HG03460 (cell line): ENCODE measurements around the gene STK32B.

ENCODE experiments used
- ATAC-seq: cut with Tn5 transposase; IDR thresholded peaks from one replicate; pipeline ENCODE4 v1.9.1; 2021; ENCODE audit not compliant: unreplicated experiment

The STK32B gene

GRCh38 chr4:5030221-5030620 is 21.1 kb upstream of the STK32B start:
- no peak for ATAC-seq

- no peak for ATAC-seq
Measured at GRCh38 chr4:5030927-5031326, 20.4 kb upstream of the STK32B start.

GRCh38 chr4:5032813-5033212 is 18.5 kb upstream of the STK32B start:
- no peak for ATAC-seq

DNA sequence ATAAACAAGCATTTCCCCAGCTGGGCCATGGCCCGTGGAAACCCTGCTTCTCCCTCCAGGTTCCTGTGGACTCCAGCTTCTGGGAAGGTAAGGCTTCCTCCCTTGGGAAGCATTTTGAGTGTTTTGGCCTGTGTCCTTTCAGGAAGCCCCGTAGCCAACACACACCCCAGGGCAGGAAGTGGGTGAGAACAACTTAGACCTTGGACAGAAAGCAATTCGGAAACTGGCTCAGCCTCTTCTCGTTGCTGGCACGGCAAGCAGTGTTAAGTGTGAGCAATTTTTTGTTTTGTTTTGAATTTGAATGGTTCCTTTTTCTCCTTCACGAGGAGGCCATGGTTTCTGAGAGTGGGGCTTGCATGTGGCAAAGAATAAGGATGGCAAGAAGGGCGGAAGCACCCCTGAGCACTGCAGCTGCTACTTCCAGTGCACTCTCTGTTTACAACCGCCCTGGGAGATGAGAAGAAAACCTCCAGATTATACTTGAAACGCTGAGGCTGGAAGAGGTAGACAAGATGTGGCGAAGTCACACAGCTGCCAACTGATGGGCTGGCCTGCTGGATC is 17.9 kb upstream of the STK32B start:
- no peak for ATAC-seq

DNA sequence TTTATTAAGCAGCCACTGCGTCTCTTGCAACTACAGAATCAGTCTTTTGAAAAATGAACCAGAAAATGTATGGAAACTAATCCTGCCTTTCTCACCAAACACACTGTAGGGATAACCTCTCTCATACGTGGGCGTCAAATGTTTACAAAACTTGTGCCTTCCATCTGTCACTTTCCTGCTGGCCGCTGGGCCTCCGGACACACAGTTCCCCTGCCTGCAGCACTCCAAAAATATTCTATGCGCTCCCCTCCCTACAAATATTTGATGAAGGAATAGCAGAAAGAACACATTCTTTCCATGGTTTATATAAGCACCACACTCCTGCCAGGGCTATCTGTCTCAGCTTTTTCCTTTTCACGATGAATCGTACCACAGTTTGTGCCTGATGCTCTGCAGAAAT is 17.1 kb upstream of the STK32B start:
- no peak for ATAC-seq

GRCh38 chr4:5036239-5036638 is 15.0 kb upstream of the STK32B start:
- ATAC-seq = no peak

DNA sequence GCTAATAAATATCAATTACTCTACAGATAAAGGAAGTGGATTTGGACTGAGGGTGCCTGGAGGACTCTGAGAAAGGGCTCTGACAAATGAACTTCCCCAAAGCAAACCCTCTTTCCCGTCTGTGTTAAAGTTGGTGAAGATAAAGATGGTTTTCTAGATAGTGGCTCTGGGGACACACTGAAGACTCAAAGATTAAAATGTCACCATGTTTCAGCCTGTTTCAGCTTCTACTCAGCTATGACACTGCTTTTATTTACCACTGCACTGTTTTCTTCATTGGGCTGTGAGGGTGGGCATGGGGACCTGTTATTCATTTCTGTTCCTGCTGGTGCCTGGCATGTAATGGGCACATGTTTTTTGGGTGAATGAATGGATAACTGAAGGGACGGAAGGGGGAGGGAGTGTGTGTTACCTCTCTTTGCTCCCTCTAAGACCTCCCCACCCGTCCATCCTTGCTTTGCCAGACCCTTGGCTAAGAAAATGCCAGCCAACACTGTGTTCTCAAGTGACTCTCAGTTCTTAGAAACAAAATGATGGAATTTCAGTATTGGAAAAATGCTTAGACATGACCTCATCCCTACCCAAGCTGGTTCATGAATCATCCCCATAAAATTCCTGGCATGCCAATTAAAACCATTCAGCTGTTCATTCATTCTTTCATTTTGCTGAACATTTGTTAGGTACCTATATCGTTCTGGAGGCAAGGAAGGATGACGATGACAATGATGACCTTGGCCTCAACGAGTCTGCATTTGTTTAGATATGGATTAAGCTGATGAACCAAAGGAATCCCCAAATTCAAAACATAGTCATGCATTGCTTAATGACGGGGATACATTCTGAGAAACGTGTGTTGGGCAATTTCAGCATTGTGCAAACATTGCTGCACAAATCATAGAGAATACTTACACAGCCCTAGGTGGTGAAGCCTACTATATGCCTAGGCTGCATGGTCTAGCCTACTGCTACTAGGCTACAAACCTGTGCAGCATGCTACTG is 13.4 kb upstream of the STK32B start:
- ATAC-seq = no peak

GRCh38 chr4:5039800-5040199 is 11.5 kb upstream of the STK32B start:
- ATAC-seq = no peak

- ATAC-seq = no peak
Measured at GRCh38 chr4:5040856-5041620, 10.2 kb upstream of the STK32B start.

GRCh38 chr4:5041699-5042098 is 9.6 kb upstream of the STK32B start:
- ATAC-seq = no peak

DNA sequence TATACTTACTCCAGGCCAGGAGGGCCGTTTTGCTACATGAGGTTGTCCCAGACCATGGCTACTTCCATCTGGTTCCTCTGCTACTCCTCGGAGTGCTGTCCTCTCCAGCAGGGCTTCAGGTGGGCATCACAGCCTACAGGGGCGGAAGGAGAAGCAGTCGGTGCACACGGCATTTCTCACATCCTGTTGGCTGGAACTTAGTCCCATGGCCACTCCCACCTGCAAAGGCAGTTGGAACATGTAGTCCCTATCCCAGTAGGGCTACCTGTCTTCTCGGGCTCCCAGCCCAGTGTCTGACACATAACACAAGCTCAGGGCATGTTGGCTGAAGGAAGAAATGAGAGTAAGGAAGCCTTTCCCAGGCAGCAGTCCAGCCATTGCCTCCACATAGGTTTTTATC is 7.7 kb upstream of the STK32B start:
- ATAC-seq = no peak

- no peak for ATAC-seq
Measured at GRCh38 chr4:5044341-5044740, 6.9 kb upstream of the STK32B start.

DNA sequence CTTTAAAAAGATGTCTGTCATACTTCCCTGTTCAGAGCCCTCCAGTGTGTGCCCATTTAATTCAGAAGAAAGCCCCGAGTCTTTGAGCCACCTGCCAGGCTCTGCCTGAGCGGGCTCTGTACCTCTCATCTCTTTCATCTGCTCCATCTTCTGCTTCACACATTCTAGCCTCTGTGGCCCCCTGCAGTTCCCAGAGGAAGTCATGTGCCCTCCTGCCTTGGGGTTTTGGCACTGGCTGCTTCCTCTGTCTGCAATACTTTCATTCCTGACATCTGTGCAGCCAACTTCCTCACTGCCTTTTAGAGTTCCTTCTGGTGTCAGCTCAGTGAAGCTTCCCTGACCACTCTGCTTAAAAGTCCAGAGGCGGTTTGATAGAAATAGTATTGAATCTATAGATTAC is 6.2 kb upstream of the STK32B start:
- ATAC-seq = no peak

DNA sequence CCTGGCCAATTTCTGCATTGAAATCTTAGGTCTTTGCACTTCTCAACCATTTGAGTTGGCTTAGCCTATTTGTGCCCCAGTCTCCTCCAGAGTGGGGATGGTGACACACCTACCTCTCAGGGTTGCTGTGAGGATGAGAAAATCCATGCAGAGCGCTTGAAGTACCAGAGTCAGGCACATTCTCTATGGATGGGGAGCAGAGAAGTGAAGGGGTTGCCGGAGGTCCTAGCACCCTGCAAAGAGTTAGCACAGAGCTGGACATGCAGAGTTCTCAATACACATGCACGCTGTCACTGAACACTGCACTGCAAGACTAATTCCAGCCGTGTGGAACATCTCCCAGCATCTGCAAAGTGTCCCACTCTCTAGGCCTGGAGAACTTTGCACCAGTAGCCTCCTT is 2.6 kb upstream of the STK32B start:
- ATAC-seq = no peak

- no peak for ATAC-seq
Measured at GRCh38 chr4:5050520-5051277, 581 bp upstream of the STK32B start.

- ATAC-seq = no peak
Measured at GRCh38 chr4:5052204-5052702, 973 bp downstream of the STK32B start.

DNA sequence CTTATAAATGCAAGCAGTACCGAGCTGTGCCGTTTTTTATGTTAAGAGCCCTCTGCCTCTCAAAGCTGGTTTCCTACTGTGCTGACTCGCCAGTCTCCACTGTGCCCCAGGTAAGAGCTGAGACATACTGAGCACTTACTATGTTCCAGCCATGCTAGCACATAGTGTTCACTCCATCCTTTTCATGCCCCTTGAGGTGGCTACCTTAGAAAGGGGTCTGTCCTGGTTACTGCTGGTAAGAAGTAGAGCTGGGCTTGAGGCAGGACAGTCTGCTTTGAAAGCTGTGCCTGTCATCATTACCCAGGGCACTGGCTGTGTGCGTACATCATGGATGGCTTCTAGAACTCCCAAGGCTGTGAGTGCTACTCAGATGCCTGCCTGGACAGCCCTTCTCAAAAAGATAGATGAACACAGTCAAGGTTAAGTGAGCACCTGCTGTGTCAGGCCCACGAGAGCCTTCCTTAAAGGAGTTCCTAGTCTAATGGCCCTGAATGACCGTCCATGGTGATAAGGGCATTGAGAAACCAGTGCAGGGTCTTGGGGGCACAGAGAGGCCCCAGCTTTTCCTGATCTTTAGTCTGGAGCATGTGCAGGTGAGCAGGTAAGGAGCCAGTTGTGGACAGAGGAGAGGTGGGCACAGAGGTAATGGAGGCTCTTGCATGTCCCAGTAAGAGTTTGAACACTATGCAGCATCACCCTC is 1.6 kb downstream of the STK32B start:
- ATAC-seq = no peak

DNA sequence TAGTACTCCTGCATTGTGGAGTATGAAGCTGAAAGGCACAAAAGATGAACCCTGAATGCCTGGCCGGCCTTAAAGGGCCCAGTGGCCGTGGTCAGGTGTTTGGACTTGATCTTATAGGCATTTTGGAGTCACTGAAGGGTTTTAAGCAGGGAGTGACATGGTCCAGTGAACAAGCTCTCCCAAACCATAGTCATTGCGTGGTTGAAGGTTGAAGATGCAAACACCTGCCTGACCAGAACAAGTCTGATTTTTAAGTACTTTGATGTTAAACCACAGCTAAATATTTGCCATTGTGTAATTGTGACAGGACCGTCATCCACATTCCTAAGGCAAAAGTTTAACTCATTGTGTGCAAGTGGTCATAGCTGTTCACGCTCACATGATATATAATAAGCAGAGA is 3.3 kb downstream of the STK32B start:
- no peak for ATAC-seq

- ATAC-seq = no peak
Measured at GRCh38 chr4:5055411-5055810, 4.1 kb downstream of the STK32B start.

- ATAC-seq = no peak
Measured at GRCh38 chr4:5066101-5066500, 14.8 kb downstream of the STK32B start.
